ENCODE data around the gene TNNC2. TPM values are rescaled to one million over a fixed set of nuclear protein-coding genes. Genes with fewer than 3 reads are reported as not detected.
A peak's percentile ranks its signal among the peaks of the same experiment; 100 is the strongest.

The TNNC2 gene
- total and polyA plus RNA-seq, 9 of the 15 experiments (the other 6 are each of a cell fraction or from before 2014, with no cell fraction given) = not detected

DNA sequence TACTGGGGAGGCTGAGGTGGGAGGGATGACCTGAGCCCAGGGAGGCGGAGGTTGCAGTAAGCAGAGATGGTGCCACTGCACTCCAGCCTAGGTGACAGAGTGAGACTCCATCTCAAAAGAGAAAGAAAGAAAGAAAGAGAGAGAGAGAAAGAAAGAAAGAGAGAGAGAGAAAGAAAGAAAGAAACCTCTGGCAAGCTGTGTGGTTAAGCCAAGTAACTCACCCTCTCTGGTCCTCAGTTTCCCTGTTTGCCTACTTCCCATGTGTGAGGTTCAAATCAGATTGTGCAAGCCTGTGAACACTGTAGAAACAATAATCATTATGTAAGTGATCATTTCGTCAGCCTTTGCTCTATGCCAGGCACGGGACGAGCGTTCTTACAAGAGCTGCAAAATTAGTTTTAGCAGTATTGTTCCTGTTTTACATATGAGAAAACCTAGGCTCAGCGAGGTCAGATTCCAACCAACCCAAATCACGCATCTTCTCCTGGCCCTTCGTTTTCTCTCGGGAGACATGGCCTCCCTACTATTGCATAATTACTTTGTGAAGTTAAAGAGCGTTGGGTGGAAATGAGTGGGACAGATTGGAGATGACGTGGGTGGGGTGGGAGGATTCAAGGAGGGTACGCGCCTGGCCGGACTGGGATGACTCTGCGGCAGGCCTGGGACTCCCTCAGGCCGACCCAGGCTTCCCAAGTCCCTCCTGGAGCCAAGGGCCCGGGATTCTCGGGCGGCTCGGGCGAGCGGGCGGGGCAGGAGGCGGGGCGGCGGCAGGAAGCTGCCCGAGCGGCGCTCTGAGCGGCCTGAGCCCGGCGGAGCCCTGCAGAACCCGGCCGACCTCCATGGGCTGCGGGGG lies 6.1 kb upstream of the TNNC2 start, which contains the start of gene SNX21 (continued):
- TF ChIP-seq, protein P1, sequence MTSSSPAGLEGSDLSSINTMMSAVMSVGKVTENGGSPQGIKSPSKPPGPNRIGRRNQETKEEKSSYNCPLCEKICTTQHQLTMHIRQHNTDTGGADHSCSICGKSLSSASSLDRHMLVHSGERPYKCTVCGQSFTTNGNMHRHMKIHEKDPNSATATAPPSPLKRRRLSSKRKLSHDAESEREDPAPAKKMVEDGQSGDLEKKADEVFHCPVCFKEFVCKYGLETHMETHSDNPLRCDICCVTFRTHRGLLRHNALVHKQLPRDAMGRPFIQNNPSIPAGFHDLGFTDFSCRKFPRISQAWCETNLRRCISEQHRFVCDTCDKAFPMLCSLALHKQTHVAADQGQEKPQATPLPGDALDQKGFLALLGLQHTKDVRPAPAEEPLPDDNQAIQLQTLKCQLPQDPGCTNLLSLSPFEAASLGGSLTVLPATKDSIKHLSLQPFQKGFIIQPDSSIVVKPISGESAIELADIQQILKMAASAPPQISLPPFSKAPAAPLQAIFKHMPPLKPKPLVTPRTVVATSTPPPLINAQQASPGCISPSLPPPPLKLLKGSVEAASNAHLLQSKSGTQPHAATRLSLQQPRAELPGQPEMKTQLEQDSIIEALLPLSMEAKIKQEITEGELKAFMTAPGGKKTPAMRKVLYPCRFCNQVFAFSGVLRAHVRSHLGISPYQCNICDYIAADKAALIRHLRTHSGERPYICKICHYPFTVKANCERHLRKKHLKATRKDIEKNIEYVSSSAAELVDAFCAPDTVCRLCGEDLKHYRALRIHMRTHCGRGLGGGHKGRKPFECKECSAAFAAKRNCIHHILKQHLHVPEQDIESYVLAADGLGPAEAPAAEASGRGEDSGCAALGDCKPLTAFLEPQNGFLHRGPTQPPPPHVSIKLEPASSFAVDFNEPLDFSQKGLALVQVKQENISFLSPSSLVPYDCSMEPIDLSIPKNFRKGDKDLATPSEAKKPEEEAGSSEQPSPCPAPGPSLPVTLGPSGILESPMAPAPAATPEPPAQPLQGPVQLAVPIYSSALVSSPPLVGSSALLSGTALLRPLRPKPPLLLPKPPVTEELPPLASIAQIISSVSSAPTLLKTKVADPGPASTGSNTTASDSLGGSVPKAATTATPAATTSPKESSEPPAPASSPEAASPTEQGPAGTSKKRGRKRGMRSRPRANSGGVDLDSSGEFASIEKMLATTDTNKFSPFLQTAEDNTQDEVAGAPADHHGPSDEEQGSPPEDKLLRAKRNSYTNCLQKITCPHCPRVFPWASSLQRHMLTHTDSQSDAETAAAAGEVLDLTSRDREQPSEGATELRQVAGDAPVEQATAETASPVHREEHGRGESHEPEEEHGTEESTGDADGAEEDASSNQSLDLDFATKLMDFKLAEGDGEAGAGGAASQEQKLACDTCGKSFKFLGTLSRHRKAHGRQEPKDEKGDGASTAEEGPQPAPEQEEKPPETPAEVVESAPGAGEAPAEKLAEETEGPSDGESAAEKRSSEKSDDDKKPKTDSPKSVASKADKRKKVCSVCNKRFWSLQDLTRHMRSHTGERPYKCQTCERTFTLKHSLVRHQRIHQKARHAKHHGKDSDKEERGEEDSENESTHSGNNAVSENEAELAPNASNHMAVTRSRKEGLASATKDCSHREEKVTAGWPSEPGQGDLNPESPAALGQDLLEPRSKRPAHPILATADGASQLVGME (CRISPR knock-in tag; IDR thresholded peaks at IDR 0.05) = no peak
- TF ChIP-seq FOXJ2 (tag; IDR thresholded peaks at IDR 0.05) = no peak
- TF ChIP-seq, protein P2, sequence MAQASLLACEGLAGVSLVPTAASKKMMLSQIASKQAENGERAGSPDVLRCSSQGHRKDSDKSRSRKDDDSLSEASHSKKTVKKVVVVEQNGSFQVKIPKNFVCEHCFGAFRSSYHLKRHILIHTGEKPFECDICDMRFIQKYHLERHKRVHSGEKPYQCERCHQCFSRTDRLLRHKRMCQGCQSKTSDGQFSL (CRISPR knock-in tag; IDR thresholded peaks at IDR 0.05) = no peak
- TF ChIP-seq, protein P2 (tag; IDR thresholded peaks at IDR 0.05) = no peak
- peak; percentile 19; the same call in 1 of the 2 replicates for TF ChIP-seq ZFX (CRISPR knock-in tag; IDR thresholded peaks at IDR 0.05)
- no peak for TF ChIP-seq ATF1 (CRISPR knock-in tag; IDR thresholded peaks at IDR 0.05)
- TF ChIP-seq ATF1 (tag; IDR thresholded peaks at IDR 0.05) = no peak
- TF ChIP-seq GABPB1 (CRISPR knock-in tag; IDR thresholded peaks at IDR 0.05) = no peak
- no peak for TF ChIP-seq ERF (CRISPR knock-in tag; IDR thresholded peaks at IDR 0.05)
- TF ChIP-seq CXXC5 (CRISPR knock-in tag; IDR thresholded peaks at IDR 0.05) = 0 out of 2 replicates have a peak, but pooled peaks have one; percentile 42
- TF ChIP-seq SETDB1 (IDR thresholded peaks at IDR 0.05; ENCODE audit: low read length) = no peak
- TF ChIP-seq, protein P3, sequence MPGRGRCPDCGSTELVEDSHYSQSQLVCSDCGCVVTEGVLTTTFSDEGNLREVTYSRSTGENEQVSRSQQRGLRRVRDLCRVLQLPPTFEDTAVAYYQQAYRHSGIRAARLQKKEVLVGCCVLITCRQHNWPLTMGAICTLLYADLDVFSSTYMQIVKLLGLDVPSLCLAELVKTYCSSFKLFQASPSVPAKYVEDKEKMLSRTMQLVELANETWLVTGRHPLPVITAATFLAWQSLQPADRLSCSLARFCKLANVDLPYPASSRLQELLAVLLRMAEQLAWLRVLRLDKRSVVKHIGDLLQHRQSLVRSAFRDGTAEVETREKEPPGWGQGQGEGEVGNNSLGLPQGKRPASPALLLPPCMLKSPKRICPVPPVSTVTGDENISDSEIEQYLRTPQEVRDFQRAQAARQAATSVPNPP (IDR thresholded peaks at IDR 0.05; ENCODE audit: borderline replicate concordance, insufficient read depth, insufficient read length) = no peak
- TF ChIP-seq MEIS2 (IDR thresholded peaks at IDR 0.05; ENCODE audit: partially characterized antibody) = no peak
- no peak for TF ChIP-seq MCM2 (IDR thresholded peaks at IDR 0.05; ENCODE audit: low read depth)
- TF ChIP-seq, protein P4, sequence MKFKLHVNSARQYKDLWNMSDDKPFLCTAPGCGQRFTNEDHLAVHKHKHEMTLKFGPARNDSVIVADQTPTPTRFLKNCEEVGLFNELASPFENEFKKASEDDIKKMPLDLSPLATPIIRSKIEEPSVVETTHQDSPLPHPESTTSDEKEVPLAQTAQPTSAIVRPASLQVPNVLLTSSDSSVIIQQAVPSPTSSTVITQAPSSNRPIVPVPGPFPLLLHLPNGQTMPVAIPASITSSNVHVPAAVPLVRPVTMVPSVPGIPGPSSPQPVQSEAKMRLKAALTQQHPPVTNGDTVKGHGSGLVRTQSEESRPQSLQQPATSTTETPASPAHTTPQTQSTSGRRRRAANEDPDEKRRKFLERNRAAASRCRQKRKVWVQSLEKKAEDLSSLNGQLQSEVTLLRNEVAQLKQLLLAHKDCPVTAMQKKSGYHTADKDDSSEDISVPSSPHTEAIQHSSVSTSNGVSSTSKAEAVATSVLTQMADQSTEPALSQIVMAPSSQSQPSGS (CRISPR knock-in tag; IDR thresholded peaks at IDR 0.05) = no peak
- no peak for TF ChIP-seq ZFPM2 (CRISPR knock-in tag; IDR thresholded peaks at IDR 0.05)
- no peak for TF ChIP-seq TBP (optimal IDR thresholded peaks at IDR 0.05; ENCODE audit: low read depth, low read length)
- TF ChIP-seq, protein P5, sequence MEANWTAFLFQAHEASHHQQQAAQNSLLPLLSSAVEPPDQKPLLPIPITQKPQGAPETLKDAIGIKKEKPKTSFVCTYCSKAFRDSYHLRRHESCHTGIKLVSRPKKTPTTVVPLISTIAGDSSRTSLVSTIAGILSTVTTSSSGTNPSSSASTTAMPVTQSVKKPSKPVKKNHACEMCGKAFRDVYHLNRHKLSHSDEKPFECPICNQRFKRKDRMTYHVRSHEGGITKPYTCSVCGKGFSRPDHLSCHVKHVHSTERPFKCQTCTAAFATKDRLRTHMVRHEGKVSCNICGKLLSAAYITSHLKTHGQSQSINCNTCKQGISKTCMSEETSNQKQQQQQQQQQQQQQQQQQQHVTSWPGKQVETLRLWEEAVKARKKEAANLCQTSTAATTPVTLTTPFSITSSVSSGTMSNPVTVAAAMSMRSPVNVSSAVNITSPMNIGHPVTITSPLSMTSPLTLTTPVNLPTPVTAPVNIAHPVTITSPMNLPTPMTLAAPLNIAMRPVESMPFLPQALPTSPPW (CRISPR knock-in tag; IDR thresholded peaks at IDR 0.05) = peak; percentile 64

All from K562 (cell line).